ENCODE data around the gene TOX3. TPM values are rescaled to one million over a fixed set of nuclear protein-coding genes. Genes with fewer than 3 reads are reported as not detected.
A peak's percentile ranks its signal among the peaks of the same experiment; 100 is the strongest.

The TOX3 gene
- total and polyA plus RNA-seq, 2 of the 13 experiments (the other 11 are each of a cell fraction or from before 2014, with no cell fraction given) = 14.5 to 98.6 TPM

- no peak for TF ChIP-seq BCLAF1 (IDR thresholded peaks at IDR 0.05)
- no peak for TF ChIP-seq ZNF138 (CRISPR knock-in tag; IDR thresholded peaks at IDR 0.05; ENCODE audit: low read depth)
- TF ChIP-seq MAF1 (CRISPR knock-in tag; IDR thresholded peaks at IDR 0.05; ENCODE audit: borderline replicate concordance) = no peak
- TF ChIP-seq ZBTB49 (CRISPR knock-in tag; IDR thresholded peaks at IDR 0.05; ENCODE audit: borderline replicate concordance) = peak; percentile 74; the same call in 1 of the 2 replicates
- peak; percentile 74; the same call in 1 of the 2 replicates for TF ChIP-seq MBD4 (IDR thresholded peaks at IDR 0.05; ENCODE audit: borderline replicate concordance, low read length)
- TF ChIP-seq RARG (CRISPR knock-in tag; IDR thresholded peaks at IDR 0.05; ENCODE audit: low read depth) = no peak
- TF ChIP-seq ETV6 (CRISPR knock-in tag; conservative IDR thresholded peaks at IDR 0.05) = no peak; the same call in 1 of the 2 replicates
- TF ChIP-seq ZBTB2 (CRISPR knock-in tag; IDR thresholded peaks at IDR 0.05; ENCODE audit: low read depth) = no peak
- no peak for TF ChIP-seq ZXDC (CRISPR knock-in tag; IDR thresholded peaks at IDR 0.05)
- TF ChIP-seq ZNF143 (CRISPR knock-in tag; IDR thresholded peaks at IDR 0.05) = no peak
- TF ChIP-seq ZNF850 (CRISPR knock-in tag; conservative IDR thresholded peaks at IDR 0.05) = no peak
These were observed 148.4 kb downstream of the TOX3 start (continued) for GRCh38 chr16:52398491-52398960.
